Activated CD4-positive, alpha-beta T cell treated with anti-CD3 and anti-CD28 coated beads for 48 hours (primary cell): ENCODE results near the gene UPF1.
"Not testable (repeated sequence)": the region's sequence is repeated elsewhere in the genome, so short reads cannot be mapped to it uniquely, and the experiment has no call there.

Experiments
- DNase-seq: peaks from one replicate; pipeline ENCODE4 v3.0.0-alpha.2; 2020

Gene UPF1

GRCh38 chr19:18800079-18800478 is 31.7 kb upstream of the UPF1 start:
- DNase-seq = no peak

GRCh38 chr19:18800636-18801035 is 31.1 kb upstream of the UPF1 start:
- no peak for DNase-seq

- no peak for DNase-seq
These were observed 29.4 kb upstream of the UPF1 start for GRCh38 chr19:18802354-18802753.

- no peak for DNase-seq
These were observed 28.1 kb upstream of the UPF1 start for GRCh38 chr19:18803550-18804138.

- no peak for DNase-seq
These were observed 27.6 kb upstream of the UPF1 start for GRCh38 chr19:18804139-18804601.

GRCh38 chr19:18804643-18805042 is 27.1 kb upstream of the UPF1 start:
- DNase-seq = no peak

GRCh38 chr19:18807861-18808331 is 23.9 kb upstream of the UPF1 start:
- no peak for DNase-seq

GRCh38 chr19:18809149-18809868 is 22.4 kb upstream of the UPF1 start:
- DNase-seq = no peak

- DNase-seq = not testable (repeated sequence)
These were observed 20.1 kb upstream of the UPF1 start for GRCh38 chr19:18811638-18812037.

GRCh38 chr19:18814063-18814462 is 17.7 kb upstream of the UPF1 start:
- DNase-seq = no peak

- DNase-seq = no peak
These were observed 16.1 kb upstream of the UPF1 start for GRCh38 chr19:18815673-18816072.

- not testable (repeated sequence) for DNase-seq
These were observed 15.1 kb upstream of the UPF1 start for GRCh38 chr19:18816645-18817044.

- DNase-seq = no peak
These were observed 14.2 kb upstream of the UPF1 start for GRCh38 chr19:18817574-18817973.

- no peak for DNase-seq
These were observed 3.0 kb upstream of the UPF1 start for GRCh38 chr19:18828786-18829185.

GRCh38 chr19:18830488-18830887 is 1.3 kb upstream of the UPF1 start:
- DNase-seq = no peak

- DNase-seq = peak; percentile 46
These were observed 764 bp downstream of the UPF1 start for GRCh38 chr19:18832306-18833140.

- no peak for DNase-seq
These were observed 1.4 kb downstream of the UPF1 start for GRCh38 chr19:18833141-18833476.

GRCh38 chr19:18833849-18834643 is 2.3 kb downstream of the UPF1 start:
- no peak for DNase-seq

- DNase-seq = no peak
These were observed 2.9 kb downstream of the UPF1 start for GRCh38 chr19:18834644-18834984.

- DNase-seq = no peak
These were observed 7.9 kb downstream of the UPF1 start for GRCh38 chr19:18839465-18840287.

GRCh38 chr19:18840288-18841267 is 8.8 kb downstream of the UPF1 start:
- no peak for DNase-seq
